HG03571 (cell line): ENCODE results near the gene EIF4A3.

Experiments
- ATAC-seq: cut with Tn5 transposase; IDR thresholded peaks from one replicate; pipeline ENCODE4 v1.9.1; 2021; ENCODE audit not compliant: unreplicated experiment

EIF4A3 gene

DNA sequence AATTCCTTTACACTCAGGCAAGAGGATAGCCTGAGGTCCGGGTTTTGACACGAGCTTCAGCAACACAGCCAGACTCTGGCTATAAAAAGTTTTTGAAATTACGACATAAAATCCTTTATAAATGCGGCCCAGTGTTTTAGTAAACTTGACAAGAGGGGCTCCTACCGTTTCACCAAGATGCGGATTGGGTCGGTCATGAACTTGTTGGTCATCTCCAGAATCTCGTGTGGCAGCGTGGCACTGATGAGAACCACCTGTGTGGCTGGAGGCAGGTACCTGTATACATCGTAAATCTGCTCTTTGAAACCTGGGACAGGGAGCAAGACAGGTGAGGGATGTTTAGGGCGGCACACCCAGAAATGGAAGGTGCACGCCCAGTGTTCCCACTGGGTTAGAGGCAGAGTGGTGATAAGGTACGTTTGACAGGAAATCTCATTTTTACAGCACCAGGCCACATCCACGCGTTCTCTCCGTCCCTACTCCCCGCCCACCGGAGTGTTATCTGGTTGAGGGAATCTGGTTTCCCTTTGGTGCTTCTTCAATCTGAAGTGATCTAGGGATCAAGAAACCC, 8.0 kb downstream of the EIF4A3 start:
- no peak for ATAC-seq

DNA sequence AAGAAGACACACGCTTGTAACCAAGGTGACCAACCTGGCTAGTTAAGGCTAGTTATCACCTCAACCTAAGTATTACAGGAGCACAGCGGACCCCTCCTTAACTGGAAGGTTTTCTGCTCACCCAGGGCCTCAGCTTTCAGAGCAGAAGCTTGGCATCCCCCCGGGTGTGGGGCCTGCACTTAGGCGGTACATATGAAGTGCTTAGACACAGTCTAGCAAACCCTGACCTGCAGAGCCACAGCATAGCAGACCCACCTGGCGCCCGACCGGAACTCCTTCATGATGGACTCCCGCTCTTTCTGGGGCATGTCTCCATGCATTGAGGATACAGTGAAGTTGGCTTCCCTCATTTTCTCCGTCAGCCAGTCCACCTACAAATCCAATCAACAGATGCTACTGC, 9.8 kb downstream of the EIF4A3 start:
- ATAC-seq, result no peak

DNA sequence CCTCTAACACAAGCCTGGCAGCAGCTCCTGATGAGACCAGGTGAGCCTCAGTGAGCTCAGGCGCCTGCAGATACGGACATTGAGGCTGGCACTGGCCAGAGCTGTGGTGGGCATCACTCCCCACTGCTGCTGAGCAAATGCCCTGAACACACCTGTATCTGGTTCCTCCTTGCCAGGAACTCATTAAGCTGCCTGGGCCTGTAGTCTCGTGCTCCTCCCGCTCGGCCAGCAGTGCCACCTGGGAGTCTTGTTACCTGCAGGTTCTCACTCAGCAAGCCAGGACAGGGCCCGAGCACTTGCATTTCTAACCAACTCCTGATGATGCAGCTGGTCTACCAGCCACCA, 13.3 kb downstream of the EIF4A3 start:
- ATAC-seq, result no peak

DNA sequence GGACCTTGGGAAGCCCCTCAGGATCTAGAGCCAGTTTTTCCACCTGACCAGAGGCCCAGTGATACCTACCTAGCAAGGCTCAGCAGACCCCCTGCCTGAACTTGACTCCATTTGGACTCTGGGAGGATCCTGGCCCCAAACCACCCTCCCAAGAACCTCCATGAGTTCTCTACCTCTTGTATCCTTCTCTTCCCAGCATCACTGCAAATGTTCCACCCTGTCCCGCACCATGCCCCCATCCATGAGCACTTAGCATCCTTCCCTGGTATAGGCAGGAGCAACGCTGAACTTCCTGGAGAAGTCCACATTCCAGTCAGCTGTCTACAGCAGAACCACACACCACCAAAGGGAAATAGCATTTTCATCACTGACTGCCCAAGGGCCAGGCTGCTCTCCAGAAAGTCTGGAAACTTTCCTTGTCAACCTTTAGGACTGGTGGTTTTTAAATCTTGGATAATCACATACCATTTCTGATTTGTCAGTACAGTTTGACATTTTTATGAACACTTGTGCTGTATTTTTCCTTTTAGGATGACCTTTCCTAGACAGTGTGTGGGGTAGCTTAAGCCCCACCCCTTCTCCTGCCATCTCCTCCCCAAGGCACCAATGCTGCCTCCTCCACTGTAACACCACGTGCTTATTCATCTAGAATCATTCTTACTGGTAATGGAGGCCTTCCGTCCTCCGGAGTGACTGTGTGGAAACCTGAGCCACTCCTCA, 13.9 kb downstream of the EIF4A3 start:
- no peak for ATAC-seq

DNA sequence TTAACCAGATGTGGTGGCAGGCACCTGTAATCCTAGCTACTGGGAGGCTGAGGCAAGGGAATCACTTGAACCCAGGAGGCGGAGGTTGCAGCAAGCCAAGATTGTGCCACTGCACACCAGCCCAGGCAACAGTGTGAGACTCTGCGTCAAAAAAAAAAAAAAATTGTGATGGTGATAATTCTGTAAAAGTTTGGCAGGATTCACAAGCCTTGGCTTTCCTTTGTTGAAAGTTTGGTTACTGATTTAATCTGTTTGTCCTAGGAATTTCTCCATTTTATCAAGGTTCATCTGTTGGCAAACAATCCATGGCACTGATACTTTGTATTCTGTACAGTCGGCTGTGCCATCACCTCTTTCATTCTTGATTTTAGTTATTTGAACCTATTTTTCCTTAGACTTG, 15.9 kb downstream of the EIF4A3 start:
- ATAC-seq, result no peak

DNA sequence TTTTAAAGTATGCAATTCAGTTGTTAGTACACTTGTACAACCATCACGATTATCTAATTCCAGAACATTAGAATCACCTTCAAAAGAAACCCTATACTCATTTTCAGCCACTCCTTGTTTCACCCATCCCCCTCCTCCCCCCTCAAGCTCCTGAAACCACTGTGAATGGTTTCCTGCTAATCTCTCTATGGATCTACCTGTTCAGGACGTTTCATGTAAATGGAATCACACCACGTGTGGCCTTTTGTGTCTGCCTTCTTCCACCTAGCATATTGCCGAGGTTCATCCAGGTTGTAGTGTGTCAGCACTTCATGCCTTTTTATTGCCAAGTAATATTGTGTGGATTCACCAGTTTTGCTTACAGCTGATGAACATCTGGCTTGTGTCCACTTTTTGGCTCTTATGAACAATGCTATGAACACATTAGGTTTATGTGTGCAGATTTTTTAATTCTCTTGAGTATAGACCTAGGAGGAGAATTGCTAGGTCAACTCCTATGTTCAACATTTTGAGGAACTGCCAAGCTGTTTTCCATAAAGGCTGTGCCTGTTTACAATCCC, 17.8 kb downstream of the EIF4A3 start:
- no peak for ATAC-seq

DNA sequence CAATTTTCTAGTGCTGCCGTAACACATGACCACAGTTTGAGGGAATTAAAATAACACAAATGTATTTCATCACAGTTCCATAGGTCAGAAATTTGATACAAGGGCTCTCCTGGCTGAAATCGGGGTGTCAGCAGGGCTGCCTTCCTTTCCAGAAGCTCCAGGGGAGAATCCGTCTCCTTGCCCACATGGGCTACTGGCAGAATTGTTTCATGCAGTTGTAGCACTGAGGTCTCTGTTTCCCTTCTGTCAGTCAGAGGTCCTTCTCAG, 20.5 kb downstream of the EIF4A3 start:
- no peak for ATAC-seq

DNA sequence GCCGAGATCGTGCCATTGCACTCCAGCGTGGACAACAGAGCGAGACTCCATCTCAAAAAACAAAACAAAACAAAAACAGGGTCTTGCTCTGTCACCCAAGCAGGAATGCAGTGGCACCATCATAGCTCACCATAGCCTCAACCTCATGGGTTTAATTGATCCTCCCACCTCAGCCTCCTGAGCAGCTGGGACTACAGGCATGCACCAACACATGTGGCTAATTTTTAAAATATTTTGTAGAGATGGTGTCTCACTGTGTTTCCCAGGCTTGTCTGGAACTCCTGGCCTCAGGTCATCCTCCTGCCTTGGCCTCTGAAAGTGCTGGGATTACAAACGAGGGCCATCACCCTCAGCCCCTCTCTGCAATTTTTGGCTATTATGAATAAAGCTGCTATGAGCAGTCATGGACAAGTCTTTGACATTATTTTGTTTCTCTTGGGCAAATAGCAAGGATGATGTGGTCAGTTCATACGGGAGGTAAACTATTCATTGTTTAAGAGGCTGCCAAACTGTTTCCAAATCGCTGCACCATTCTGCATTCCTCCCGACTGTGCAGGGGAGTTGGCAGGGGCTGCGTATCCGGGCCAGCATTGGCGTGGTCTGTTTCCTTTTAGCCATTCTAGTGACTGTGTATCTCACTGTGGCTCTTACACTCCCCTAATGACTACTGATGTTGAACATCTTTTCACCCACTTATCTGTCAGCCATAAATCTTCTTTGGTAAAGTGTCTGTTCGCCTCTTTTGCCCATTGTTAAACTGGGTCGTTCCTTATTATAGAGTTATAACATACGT, 21.1 kb downstream of the EIF4A3 start:
- ATAC-seq, result no peak

DNA sequence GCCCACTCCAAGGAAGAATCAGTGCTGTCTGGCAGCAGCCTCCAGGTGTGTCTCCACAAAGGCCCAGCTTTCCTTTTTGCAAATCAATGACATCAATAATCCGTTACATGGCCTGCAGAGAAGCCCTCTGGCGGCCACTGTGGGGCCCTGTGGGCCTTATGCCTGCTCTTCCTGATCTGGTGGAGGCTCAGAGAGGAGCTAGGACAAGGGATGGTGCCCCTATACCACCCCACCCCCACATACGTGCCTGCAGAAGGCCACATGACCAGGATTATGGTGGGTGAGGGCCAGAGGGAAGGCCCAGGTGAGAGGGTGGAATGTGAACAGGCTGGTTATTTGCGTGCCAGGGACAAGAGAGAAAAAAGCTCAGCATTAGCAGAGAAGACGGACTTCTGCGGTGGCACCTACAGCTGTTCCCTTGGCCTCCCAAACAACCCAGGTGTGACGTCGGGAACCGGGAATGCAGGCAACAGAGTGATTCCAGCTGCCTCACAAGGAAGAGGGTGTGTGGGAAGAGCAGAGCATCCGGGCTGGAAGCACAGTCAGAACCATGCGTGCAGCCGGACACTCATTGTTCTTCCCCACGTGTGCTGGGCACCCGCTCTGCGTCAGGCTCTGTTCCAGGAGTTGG, 22.5 kb downstream of the EIF4A3 start:
- ATAC-seq, result no peak

DNA sequence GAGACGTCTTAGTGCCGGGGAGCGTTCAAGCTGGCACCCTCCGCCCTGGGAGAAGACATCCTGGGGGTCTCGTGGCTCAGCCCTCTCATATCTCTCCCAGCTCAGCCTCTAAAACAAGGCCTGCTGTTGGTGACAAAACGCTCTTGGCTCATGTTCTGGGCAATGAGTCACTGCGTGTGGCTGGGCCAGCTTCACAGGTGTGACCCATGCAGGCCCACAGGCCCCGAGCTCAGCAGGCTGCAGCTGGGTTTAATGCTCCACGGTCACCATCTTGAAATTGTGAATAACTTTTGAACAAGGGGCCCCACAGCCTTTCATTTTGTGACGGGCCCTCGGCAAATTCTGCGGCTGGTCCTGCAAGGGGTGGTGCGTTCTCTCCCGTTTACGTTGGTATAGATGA, 23.1 kb downstream of the EIF4A3 start:
- ATAC-seq, result no peak

DNA sequence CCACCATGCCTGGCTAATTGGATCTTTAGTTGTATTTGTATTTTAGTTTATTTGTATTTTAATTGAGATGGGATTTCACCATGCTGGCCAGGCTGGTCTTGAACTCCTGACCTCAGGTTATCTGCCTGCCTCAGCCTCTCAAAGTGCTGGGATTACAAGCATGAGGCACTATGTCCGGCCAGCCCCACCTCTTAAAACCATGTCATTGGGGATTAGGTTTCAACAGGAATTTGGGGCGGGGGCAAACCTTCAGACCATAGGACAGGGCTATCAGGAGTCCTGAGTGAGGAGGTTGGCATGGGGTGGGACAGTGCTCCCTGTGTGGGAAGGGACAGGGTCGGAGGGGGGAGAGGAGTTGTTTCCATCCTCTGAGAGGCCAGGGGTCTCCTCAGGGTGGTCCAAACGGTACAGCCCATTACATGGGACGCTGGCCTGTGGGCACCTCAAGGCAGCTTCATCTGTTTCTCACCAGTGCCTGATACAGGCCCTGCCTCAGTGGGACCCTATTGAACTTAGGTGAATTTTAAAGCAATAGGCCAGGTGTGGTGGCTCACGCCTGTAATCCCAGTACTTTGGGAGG, 23.9 kb downstream of the EIF4A3 start:
- ATAC-seq, result no peak

DNA sequence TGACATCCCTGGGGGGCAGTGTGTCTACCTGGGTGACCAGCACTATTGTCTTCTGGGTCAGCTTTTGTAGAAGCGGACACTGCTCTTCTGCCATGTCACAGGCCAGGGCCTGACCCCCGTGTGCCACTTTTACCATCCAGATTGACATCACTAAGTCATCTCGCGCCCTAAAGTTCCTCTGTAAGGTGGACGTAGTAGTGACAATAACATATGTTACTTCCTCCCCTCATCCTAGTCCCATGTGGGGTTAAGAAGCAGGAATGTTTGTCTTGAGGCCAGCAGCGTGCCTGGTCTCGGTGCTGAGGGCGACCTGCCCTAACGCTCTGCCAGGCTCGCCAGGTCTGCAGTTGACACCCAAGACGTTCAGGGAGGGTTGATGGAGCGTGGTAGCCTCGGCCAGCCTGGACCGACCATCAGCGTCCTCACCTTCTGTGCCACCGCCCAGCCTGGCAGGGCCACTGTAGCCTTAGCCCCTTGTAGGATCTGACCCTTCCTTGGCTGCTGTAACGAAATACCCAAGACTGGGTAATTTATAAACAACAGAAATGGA, 24.8 kb downstream of the EIF4A3 start:
- ATAC-seq, result no peak

DNA sequence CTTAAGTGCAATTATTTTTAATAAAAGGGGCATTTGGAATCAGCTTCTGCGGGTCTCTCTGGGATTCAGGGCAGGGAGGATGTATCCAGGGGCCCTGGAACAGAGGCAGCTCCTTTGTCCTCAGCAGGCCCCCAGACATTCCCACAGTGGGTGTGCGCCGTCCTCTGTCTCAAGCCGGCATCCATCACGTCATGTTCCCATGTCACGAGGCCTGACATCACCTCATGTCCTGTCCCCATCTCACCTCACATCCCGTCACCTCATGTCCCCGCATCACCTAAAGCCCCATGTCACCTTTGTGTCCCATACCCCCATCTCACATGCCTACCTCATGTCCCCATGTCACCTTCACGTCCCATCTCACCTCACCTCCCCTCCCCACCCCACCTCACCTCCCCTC, 27.1 kb downstream of the EIF4A3 start:
- no peak for ATAC-seq

DNA sequence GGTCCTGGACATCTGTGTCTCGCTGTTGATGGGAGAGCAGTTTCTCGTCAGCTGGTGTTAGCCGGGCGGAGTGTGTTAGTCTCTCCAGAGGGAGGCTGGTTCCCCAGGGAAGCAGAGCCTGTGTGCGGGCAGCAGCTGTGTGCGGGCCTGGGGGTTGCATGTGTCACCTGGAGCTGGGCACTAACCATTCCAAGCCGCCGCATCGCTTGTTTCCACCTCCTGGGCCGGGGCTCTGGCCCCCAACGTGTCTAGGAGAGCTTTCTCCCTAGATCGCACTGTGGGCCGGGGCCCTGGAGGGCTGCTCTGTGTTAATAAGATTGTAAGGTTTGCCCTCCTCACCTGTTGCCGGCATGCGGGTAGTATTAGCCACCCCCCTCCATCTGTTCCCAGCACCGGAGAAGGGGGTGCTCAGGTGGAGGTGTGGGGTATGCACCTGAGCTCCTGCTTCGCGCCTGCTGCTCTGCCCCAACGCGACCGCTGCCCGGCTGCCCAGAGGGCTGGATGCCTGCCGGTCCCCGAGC, 27.6 kb downstream of the EIF4A3 start:
- ATAC-seq, result no peak

DNA sequence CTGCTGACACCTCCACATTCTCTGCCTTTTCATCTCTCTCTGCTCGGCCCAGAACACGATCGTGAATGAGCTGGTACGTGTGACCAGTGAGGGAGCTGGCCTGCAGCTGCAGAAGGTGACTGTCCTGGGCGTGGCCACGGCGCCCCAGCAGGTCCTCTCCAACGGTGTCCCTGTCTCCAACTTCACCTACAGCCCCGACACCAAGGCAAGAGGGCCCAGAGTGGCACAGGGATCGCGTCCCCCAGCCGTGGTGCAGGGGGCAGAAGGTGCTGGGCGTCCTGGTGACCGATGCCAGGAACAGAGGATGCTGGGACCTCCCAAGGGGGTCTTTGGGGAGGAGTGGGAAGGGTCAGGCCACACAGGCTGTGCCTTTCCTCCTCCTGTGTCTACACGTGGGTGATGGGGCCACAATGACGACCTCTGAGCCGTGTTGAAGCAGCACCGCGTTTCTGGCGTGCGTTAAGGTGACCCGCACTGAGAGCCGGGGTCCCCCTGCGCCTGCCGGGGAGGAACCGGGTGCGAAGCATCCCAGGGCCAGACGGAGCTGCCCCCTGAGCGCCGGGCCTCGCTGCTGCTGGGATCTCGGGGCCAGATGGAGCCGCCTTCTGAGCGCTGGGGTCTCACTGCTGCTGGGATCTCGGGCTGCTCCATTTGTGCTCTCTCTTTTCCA, 28.2 kb downstream of the EIF4A3 start:
- ATAC-seq, result no peak

DNA sequence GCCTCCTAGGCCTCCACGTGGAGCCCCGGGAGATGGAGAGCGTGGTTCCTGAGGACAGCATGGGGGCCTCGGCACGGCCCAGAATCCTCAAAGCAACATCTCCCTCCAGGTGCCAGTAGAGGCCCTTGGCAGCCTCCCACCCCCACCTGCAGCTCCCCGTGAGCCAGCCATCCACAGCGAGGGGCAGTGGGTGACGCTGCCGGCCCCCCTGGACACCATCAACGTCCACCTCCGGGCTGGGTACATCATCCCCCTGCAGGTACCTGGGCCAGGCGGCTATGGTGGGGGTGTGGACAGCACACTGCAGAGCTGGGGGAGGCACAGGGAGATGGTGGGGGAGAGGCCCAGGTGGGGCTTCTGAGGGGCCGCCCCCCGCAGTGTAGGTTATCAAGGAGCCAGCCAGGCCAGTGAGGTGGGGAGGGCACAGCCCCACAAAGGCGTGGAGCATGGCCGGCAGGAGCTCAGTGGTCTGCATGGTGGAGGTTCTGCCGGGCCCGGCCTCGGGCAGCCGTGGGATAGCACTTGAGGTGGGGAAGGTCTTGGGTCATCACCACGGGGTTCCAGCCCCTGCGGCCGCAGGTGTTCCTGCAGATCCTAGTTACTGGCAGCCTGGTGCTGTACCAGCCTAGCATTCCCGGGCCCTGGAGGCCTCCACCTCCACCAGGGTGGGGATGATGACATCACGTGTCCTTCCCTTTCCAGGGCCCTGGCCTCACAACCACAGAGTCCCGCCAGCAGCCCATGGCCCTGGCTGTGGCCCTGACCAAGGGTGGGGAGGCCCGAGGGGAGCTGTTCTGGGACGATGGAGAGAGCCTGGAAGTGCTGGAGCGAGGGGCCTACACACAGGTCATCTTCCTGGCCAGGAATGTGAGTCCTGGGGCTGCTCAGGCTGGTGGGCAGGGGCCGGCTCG, 29.2 kb downstream of the EIF4A3 start:
- ATAC-seq, result no peak

DNA sequence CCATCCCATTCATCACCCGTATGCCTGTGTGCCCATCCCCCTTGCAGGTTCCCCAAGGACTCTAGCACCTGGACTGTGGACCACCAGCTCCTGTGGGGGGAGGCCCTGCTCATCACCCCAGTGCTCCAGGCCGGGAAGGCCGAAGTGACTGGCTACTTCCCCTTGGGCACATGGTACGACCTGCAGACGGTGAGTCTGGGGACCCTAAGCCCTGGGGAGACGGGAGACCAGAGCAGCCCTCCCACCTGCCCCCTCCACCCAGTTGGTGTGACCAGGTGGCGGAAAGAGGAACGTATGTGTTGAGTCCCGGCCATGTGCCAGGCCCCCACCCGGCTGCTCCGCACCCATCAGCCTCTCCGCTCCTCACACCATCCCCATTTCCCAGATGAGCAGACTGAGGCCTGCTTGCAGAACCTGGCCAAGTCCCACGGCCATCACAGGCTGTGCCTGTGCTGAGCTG, 30.0 kb downstream of the EIF4A3 start:
- no peak for ATAC-seq

DNA sequence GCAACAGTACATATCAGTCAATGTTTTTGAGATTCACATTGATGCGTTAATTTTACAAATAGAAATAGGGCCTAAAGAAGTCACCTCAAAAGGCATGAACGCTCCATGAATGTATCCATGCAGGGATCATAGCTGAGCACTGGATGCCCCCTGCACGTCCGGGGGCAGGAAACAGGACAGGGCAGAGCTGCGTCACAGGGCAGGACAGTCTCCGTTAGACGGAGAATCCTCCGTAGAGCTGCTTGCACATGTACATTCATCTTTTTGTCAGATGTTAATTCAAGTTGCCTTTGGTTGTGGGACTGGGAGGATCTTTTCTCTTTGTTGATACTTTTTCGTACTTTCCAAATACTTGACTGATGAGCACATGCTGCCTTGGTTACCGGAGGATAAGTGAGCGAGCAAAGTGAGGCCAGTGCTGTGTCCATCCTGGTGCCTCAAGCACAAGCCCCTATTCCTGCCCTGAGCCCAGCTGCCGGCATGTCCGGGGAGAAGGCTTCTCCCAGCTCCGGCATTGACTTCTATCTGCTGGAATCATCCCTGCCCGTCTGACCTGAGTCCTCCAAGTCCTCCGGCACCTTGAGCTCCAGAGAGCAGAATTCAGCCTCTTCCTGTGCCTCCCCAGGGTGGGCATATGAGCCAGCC, 30.5 kb downstream of the EIF4A3 start:
- ATAC-seq, result no peak

DNA sequence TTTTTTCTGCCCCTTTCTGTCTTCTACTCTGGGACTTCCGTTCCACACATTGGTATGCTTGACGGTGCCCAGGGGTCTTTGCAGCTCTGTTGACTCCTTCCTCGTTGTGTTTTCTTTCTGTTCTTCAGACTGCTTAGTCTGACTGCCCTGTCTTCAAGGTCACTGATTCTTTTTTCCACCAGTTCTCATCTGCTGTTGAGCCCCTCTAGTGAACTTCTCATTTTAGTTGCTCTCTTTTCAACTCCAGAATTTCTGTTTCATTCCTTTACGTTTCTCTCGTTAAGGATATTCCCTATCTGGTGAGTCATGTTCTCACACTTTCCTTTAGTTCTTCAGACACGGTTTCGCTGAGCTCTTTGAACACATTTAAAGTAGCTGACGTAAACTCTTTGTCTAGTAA, 31.8 kb downstream of the EIF4A3 start:
- ATAC-seq, result no peak
